ENCODE results near the gene BLM.

Gene BLM

DNA sequence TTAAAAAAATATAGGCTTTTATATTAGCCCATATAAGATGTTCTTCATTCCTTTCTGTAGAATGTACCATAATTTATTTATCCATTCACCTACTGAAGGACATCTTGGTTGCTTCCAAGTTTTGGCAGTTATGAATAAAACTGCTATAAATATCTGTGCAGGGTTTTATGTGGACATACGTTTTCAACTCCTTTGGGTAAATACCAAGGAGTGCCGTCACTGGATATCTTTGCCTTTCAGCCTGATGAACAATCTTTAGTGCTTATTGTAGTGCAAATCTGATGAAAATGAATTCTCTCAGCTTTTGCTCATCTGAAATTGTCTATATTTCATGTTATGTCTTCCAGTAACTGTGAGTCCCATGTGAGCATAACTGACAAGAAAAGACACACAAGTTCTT is 26.6 kb upstream of the BLM start:
- H3K4me3 ChIP-seq (ENCODE audit: low read depth, low read length) = no peak overlapping the region
- DNase-seq (ENCODE audit: low read depth, low spot score) = no peak
- TF ChIP-seq, protein P1, sequence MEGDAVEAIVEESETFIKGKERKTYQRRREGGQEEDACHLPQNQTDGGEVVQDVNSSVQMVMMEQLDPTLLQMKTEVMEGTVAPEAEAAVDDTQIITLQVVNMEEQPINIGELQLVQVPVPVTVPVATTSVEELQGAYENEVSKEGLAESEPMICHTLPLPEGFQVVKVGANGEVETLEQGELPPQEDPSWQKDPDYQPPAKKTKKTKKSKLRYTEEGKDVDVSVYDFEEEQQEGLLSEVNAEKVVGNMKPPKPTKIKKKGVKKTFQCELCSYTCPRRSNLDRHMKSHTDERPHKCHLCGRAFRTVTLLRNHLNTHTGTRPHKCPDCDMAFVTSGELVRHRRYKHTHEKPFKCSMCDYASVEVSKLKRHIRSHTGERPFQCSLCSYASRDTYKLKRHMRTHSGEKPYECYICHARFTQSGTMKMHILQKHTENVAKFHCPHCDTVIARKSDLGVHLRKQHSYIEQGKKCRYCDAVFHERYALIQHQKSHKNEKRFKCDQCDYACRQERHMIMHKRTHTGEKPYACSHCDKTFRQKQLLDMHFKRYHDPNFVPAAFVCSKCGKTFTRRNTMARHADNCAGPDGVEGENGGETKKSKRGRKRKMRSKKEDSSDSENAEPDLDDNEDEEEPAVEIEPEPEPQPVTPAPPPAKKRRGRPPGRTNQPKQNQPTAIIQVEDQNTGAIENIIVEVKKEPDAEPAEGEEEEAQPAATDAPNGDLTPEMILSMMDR (IDR thresholded peaks at IDR 0.05; ENCODE audit: insufficient read depth, low read length, missing control alignments) = no peak
- POLR2A ChIA-PET = no interaction called here
- CTCF ChIA-PET = interaction anchor here (0.8 to 1.7 kb wide), 6 partner anchors 9 to 241 kb away, joined by 3 to 5 read pairs (median 3); partner anchors contain the start of gene HDDC3

DNA sequence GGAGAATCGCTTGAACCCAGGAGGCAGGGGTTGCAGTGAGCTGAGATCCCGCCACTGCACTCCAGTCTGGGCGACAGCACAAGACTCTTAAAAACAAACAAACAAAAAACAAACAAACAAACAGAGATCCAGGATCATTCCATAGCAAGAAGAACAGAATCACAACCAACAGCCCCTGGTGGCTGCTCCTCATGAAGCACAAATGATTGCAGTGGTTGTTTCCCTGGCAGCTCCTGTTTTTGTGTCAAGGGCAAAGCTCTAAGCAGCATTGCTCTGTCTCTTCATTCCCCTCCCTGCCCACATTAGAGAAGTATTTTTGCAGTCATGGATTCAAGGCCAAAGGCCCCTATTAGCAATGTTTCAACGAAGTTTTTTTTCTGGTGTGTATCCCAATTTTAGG is 25.8 kb upstream of the BLM start:
- no peak for DNase-seq (ENCODE audit: low read depth, low spot score)
- TF ChIP-seq, protein P1 (IDR thresholded peaks at IDR 0.05; ENCODE audit: insufficient read depth, low read length, missing control alignments) = peak; percentile 2
- ChIA-PET CTCF (interaction anchor here (0.8 to 1.3 kb wide), 7 partner anchors 10 to 372 kb away, joined by 3 to 7 read pairs (median 3); partner anchors contain the start of gene HDDC3), POLR2A (no interaction called here)
- H3K4me3 ChIP-seq (ENCODE audit: low read depth, low read length) = no peak overlapping the region

DNA sequence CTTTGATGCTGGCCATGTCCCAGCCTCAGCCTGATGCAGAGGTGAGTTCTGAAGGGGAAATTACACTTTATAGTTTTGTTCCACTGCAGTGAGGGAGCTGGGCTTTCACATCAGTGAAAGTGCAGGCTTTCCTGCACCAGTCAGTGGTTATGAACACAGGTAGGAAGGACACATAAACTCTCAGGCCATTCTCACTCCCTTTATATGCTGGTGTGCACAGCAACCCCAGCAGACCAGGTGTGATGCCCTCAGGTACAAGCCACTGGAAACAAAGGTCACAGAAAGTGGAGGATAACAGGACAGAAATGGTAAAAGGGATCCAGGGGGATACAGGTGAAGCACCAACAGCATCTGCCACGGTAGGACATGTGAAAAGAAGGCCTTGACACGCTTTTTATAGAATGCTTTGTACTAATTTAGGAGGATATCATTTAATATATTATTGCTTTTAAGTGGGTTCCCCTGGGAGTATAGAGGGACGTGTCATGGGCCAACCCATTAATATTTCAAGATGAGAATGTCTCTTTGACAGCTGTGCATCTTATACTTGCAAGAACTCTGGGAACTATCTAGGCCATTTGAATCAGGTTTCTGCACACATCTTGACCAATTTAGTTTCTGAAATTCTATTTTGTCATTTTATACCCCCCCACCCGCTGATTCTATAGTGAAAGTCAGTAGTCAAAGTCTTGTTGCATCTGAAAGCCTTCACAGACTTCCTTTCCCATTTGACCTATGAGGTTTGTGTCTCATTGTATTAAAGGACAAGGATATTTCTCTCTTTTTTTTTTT is 25.0 kb upstream of the BLM start:
- TF ChIP-seq, protein P1 (IDR thresholded peaks at IDR 0.05; ENCODE audit: insufficient read depth, low read length, missing control alignments) = no peak
- H3K4me3 ChIP-seq (ENCODE audit: low read depth, low read length) = no peak overlapping the region
- ChIA-PET POLR2A (no interaction called here), CTCF (interaction anchor here (0.8 to 1.9 kb wide), 7 partner anchors 38 to 372 kb away, joined by 3 to 7 read pairs (median 4); no protein-coding TSS in a partner anchor)
- no peak for DNase-seq (ENCODE audit: low read depth, low spot score)

DNA sequence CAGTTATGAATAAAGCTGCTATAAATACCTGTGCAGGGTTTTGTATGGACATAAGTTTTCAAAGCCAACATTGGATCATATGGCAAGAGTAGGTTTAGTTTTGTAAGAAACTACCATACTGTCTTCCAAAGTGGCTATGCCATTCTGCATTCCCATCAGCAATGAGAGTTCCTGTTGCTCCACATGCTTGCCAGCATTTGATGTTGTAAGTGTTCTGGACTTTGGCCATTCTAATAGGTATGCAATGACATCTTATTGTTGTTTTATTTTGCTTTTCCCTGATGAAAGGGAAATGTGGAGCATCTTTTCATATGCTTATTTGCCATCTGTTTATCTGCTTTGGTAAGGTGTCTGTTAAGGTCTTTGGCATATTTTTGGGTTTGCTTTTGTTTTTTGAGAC is 22.2 kb upstream of the BLM start:
- H3K4me3 ChIP-seq (ENCODE audit: low read depth, low read length) = no peak overlapping the region
- ChIA-PET POLR2A (no interaction called here), CTCF (interaction anchor here (0.8 to 3.2 kb wide), 8 partner anchors 22 to 375 kb away, joined by 3 to 44 read pairs (median 3); partner anchors contain the start of gene BLM)
- no peak for DNase-seq (ENCODE audit: low read depth, low spot score)
- TF ChIP-seq, protein P1 (IDR thresholded peaks at IDR 0.05; ENCODE audit: insufficient read depth, low read length, missing control alignments) = no peak

DNA sequence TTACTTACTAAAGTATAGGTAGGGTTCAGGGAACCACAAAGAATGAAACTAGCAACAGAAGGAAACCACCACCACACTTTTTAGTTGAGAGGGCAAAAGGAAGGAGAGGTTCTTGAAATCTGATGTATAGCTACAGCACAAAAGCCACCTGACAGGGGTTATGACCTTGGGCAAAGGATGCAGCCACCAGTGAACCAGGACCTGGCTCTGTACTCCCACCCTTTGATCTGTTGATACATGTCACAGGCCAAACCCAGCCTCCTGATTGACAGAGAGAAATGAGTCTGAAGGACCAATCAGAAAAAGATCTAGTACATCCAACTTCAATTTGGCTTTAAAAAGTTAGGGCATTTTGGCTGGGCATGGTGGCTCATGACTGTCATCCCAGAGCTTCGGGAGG is 20.0 kb upstream of the BLM start:
- ChIA-PET POLR2A (no interaction called here), CTCF (interaction anchor here (1.2 to 1.3 kb wide), 3 partner anchors 12 to 188 kb away, joined by 3 to 5 read pairs (median 4); no protein-coding TSS in a partner anchor)
- DNase-seq (ENCODE audit: low read depth, low spot score) = no peak
- TF ChIP-seq, protein P1 (IDR thresholded peaks at IDR 0.05; ENCODE audit: insufficient read depth, low read length, missing control alignments) = no peak
- H3K4me3 ChIP-seq (ENCODE audit: low read depth, low read length) = no peak overlapping the region

DNA sequence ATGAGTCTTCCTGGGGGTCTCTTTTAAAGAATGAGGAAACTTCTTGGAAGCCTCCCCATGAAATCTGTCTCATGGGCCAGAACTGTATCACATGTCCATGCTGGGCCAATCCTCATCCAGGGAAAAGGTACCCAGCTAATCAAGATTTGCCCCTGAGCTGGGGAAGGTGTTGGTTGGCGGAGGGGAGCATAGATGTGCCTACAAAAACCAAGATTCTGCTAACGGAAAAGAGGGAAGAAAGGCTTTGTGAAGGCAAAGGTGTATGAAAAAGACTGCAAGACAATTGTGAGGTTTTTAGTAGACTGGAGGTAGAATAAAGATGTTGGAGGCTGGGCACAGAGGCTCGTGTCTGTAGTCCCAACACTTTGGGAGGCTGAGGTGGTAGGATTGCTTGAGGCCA is 18.5 kb upstream of the BLM start:
- ChIA-PET CTCF (interaction anchor here (0.6 kb wide), 1 partner anchor 160 kb away, joined by 3 read pairs; no protein-coding TSS in a partner anchor), POLR2A (no interaction called here)
- TF ChIP-seq, protein P1 (IDR thresholded peaks at IDR 0.05; ENCODE audit: insufficient read depth, low read length, missing control alignments) = no peak
- no peak for DNase-seq (ENCODE audit: low read depth, low spot score)
- no peak overlapping the region for H3K4me3 ChIP-seq (ENCODE audit: low read depth, low read length)
